Epithelial cell of esophagus (primary cell): ENCODE data around the gene FBLN1.

Experiments used
- DNase-seq: peaks from one replicate; pipeline ENCODE4 v3.0.0; 2010; ENCODE audit warnings: low read depth
- H3K4me3 ChIP-seq: 2 replicates; pipeline ENCODE4 v1.5.1; 2011; ENCODE audit warnings: mild to moderate bottlenecking, low read length, control low read depth
- TF ChIP-seq, protein P1 (sequence below): IDR thresholded peaks from 2 replicates; pipeline ENCODE4 v1.5.1; 2011; ENCODE audit warnings: low read depth, mild to moderate bottlenecking, low read length, control low read depth, inconsistent platforms; ENCODE audit not compliant: insufficient read depth; ENCODE audit errors: missing control alignments

FBLN1 gene

DNA sequence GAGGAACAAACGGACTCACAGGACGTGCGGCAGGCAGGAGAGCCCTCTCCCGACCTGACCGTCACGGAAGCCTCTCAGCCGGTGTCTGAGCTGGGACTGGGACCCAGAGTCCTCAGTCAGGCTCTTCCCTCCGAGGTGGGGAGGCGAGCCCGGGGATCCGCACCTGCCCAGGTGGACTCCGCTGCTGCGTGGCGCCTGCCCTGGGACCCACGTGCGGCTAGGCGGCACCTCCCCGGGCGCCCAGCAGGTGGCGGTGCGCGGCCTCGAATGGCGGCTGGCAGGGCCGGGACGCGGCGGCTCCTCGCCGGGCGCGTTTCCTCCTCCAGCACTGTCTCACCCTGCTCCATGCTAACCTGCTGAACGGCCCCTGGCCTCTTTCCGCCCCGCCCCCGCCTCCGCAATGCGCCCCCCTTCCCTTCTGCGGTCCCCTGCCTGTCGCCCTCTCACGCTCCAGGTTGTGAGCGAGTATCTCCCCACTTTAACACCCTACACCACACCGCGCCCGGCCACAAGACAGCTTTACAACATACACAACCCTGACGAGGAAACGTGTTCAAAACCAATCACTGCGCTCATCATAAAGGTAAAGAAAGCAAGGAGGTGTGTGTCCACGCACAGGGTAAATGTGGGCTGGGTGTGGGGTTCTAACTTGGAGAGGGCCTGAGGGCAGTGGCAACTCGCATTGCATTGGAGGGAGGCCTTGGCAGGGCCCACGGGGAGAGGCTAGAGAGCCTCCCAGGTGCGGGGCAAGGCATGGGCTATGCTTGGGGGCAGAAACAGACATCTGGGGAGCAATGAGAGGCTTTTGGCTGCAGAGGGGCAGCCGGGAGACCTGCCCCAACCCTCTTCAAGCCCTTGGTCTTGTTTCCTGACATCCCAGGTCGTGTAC, 143.1 kb downstream of the FBLN1 start:
- H3K4me3 ChIP-seq, result peak overlapping the region; percentile 7
- TF ChIP-seq, protein P1, sequence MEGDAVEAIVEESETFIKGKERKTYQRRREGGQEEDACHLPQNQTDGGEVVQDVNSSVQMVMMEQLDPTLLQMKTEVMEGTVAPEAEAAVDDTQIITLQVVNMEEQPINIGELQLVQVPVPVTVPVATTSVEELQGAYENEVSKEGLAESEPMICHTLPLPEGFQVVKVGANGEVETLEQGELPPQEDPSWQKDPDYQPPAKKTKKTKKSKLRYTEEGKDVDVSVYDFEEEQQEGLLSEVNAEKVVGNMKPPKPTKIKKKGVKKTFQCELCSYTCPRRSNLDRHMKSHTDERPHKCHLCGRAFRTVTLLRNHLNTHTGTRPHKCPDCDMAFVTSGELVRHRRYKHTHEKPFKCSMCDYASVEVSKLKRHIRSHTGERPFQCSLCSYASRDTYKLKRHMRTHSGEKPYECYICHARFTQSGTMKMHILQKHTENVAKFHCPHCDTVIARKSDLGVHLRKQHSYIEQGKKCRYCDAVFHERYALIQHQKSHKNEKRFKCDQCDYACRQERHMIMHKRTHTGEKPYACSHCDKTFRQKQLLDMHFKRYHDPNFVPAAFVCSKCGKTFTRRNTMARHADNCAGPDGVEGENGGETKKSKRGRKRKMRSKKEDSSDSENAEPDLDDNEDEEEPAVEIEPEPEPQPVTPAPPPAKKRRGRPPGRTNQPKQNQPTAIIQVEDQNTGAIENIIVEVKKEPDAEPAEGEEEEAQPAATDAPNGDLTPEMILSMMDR, result peak; percentile 43
- DNase-seq, result peak; percentile 69

GRCh38 chr22:45647532-45648225, 145.0 kb downstream of the FBLN1 start:
- no peak overlapping the region for H3K4me3 ChIP-seq
- no peak for DNase-seq
- TF ChIP-seq, protein P1, result no peak

DNA sequence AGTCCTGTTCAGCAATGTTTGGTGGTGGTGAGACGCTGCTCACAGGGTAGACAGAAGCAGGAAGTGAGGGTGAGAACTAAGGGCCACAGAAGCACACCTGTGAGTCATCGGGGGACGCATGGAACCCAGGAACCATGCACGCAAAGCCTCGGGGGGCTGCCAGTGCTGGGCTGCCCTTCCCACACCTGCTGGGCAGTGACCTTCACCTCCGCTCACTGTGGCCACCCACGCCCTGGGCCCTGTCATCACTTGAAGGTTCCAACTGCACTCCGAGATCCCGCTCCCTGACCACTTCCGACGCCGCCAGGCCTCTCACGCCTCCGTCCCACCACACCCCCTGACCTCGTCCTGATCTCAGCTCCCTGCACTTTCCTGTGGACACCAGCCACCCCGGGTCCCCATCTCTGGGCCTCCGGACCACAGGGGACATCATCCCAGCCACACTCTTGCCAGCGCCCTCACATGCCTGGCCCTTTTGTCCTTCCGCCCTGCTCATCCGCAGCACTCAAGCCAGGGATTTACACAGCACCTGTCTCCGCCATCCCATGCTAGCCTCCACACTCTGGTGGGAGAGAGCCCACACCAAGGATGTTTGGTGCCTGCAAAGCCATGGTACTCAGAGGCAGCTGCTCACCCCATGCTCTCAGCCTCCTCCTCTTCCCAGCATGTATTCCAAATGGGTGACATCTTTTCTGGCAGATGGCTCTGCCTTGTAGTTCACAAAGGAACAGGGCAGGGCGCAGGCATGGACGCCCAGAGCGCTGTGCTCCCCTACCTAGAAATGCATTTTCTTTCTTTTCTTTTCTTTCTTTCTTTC, 145.8 kb downstream of the FBLN1 start:
- no peak overlapping the region for H3K4me3 ChIP-seq
- TF ChIP-seq, protein P1, result no peak
- no peak for DNase-seq

DNA sequence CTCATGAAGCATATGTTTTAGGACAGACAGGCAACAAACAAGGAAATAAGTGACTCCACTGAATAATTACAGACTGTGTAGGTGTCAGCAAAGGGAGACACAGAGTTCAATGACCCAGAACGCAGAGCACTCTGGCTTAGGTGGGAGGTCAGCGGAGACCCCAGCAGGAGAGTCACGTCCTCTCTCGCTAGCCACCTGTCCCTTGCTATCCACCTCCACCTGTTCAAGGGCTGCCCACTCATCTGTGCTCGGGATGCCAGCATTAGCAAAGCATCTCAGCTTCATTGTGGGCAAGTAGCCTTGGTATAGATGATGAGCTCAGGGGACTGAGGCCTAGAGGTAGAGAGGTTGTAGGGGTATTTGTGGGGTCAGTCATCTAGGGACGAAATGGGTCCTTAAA, 147.1 kb downstream of the FBLN1 start:
- no peak for DNase-seq
- H3K4me3 ChIP-seq, result no peak overlapping the region
- TF ChIP-seq, protein P1, result no peak

- H3K4me3 ChIP-seq, result no peak overlapping the region
- no peak for DNase-seq
- TF ChIP-seq, protein P1, result no peak
Measured at GRCh38 chr22:45650721-45651120, 148.0 kb downstream of the FBLN1 start.
